ENCODE results near the gene COMMD2.

GRCh38 chr3:149723781-149724180 lies 28.5 kb downstream of the COMMD2 start:
- TF ChIP-seq ZNF671 (CRISPR knock-in tag; IDR thresholded peaks at IDR 0.05) (no peak), KAT7 (CRISPR knock-in tag; IDR thresholded peaks at IDR 0.05; ENCODE audit: borderline replicate concordance) (no peak)
- TF ChIP-seq, protein P1, sequence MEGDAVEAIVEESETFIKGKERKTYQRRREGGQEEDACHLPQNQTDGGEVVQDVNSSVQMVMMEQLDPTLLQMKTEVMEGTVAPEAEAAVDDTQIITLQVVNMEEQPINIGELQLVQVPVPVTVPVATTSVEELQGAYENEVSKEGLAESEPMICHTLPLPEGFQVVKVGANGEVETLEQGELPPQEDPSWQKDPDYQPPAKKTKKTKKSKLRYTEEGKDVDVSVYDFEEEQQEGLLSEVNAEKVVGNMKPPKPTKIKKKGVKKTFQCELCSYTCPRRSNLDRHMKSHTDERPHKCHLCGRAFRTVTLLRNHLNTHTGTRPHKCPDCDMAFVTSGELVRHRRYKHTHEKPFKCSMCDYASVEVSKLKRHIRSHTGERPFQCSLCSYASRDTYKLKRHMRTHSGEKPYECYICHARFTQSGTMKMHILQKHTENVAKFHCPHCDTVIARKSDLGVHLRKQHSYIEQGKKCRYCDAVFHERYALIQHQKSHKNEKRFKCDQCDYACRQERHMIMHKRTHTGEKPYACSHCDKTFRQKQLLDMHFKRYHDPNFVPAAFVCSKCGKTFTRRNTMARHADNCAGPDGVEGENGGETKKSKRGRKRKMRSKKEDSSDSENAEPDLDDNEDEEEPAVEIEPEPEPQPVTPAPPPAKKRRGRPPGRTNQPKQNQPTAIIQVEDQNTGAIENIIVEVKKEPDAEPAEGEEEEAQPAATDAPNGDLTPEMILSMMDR (IDR thresholded peaks at IDR 0.05) = no peak
- TF ChIP-seq, protein P2, sequence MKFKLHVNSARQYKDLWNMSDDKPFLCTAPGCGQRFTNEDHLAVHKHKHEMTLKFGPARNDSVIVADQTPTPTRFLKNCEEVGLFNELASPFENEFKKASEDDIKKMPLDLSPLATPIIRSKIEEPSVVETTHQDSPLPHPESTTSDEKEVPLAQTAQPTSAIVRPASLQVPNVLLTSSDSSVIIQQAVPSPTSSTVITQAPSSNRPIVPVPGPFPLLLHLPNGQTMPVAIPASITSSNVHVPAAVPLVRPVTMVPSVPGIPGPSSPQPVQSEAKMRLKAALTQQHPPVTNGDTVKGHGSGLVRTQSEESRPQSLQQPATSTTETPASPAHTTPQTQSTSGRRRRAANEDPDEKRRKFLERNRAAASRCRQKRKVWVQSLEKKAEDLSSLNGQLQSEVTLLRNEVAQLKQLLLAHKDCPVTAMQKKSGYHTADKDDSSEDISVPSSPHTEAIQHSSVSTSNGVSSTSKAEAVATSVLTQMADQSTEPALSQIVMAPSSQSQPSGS (CRISPR knock-in tag; IDR thresholded peaks at IDR 0.05; ENCODE audit: borderline replicate concordance, low read depth) = no peak
